Measurements from ENCODE around the gene FLOT1.

FLOT1 gene

DNA sequence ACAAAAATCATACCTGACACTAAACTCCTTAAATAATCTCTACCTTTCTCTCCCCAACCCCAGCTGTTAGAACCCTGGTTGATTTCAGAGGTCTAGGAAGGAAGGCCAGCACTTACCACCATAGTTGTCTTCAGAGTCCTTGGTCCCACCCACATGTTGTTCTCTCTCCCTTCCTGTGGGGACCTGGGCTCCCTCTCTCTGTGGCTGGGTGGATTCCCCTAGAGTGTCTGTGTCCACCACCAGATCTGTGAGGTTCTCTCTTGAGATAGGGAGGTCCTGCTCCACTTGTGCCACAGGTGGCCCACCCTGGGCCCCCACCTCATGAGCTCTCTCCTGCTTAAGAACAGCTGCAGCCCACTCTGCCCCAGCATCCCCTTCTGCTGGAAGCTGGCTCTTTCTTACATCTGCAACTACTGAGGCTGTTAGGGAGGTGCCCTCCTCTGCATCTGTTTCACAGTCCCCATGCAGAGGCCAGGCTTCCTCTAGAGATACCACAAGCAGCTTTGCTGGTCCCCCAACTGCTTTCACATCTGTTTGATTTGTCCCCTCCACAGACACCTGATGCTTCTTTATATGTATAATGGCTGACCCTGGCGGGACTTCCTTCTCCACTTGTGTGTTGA lies 30.6 kb downstream of the FLOT1 start:
- DNase-seq (ENCODE audit: low spot score): no peak
- H3K9me3 ChIP-seq (replicated peaks in 1 of 2; ENCODE audit: control insufficient read depth in 2 of 2, insufficient read depth in 1 of 2, low read depth in 1 of 2, low read length in 2 of 2): no peaks in the 10 kb centered on the region
- no peak overlapping the region for H2AK5ac ChIP-seq (ENCODE audit: low read depth, low read length)
- no peaks in the 10 kb centered on the region for H3K27me3 ChIP-seq (ENCODE audit: control insufficient read depth in 3 of 3, insufficient read depth in 3 of 3, low read depth in 1 of 3, low read length in 3 of 3)
- no peak overlapping the region for H2AFZ ChIP-seq (ENCODE audit: low read length)
- H2BK120ac ChIP-seq (ENCODE audit: low read depth, low read length): no peak overlapping the region
- H3K18ac ChIP-seq (ENCODE audit: low read length): no peak overlapping the region
- H3K23ac ChIP-seq (ENCODE audit: low read depth, low read length, poor library complexity): no peak overlapping the region
- H3K4me2 ChIP-seq (ENCODE audit: insufficient read depth, low read length, poor library complexity, severe bottlenecking): no peak overlapping the region
- H3K36me3 ChIP-seq (replicated peaks in 1 of 2; ENCODE audit: control insufficient read depth in 2 of 2, insufficient read depth in 2 of 2, low read length in 2 of 2): peaks cover 51 to 83% of the 10 kb centered on the region in 2 donors
- no peak overlapping the region for H4K91ac ChIP-seq (ENCODE audit: low read depth, low read length, poor library complexity)
- H4K8ac ChIP-seq (ENCODE audit: low read depth, low read length): no peak overlapping the region
- no peak overlapping the region for H3K27ac ChIP-seq (replicated peaks; ENCODE audit: low read length)
- no peak overlapping the region for H3K14ac ChIP-seq (ENCODE audit: low read length)
- no peaks in the 10 kb centered on the region for H3K79me1 ChIP-seq (ENCODE audit: low read depth, low read length)
- no peak overlapping the region for H2BK5ac ChIP-seq (ENCODE audit: low read length)
- no CpG with 5 or more reads among the region's 1 CpG for WGBS, 2 donors (ENCODE audit: extremely low coverage in 2 of 2, insufficient read length in 2 of 2, insufficient replicate concordance in 1 of 2)
- no peak overlapping the region for H2BK15ac ChIP-seq (ENCODE audit: low read length)
- peak overlapping the region; percentile 30 for H3K9ac ChIP-seq (ENCODE audit: low read depth, low read length, poor library complexity)
- H2BK12ac ChIP-seq (ENCODE audit: low read length): no peak overlapping the region
- no peak overlapping the region for H3K4me3 ChIP-seq (ENCODE audit: low read length in 2 of 2)
- peaks cover 4 to 6% of the 10 kb centered on the region in 2 donors for H3K4me1 ChIP-seq (ENCODE audit: control insufficient read depth in 2 of 2, insufficient read depth in 1 of 2, low read depth in 1 of 2, low read length in 2 of 2)
- H3K4ac ChIP-seq (ENCODE audit: low read length): no peak overlapping the region

DNA sequence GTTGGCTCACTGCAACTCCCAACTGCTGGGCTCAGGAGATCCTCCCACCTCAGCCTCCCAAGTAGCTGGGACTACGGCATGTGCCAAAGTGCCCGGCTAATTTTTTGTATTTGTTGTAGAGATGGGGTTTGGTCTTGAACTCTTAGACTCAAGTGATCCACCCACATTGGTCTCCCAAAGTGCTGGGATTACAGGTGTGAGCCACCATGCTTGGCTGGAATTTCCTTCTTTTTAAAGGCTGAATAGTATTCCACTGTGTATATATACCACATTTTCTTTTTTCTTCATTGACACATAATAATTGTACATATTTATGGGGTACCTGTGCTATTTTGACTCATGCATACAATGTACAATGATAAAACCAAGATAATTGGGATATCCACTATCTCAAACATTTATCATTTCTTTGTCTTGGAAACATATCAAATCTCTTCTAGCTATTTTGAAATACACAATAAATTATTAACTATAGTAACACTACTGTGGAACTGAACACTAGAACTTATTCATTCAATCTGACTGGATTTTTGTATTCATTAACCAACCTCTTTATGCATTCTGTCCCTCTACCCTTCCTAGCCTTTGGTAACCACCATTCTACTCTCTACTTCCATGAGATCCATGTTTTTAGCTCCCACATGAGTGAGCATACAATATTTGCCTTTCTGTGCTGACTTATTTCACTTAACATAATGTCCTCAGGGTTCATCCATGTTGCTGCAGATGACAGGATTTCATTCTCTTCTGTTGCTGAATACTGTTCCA lies 33.2 kb downstream of the FLOT1 start:
- Histone ChIP-seq H4K8ac (ENCODE audit: low read depth, low read length) (no peak overlapping the region), H2AFZ (ENCODE audit: low read length) (no peak overlapping the region), H3K27me3 (ENCODE audit: control insufficient read depth in 3 of 3, insufficient read depth in 3 of 3, low read depth in 1 of 3, low read length in 3 of 3) (no peaks in the 10 kb centered on the region), H2BK5ac (ENCODE audit: low read length) (no peak overlapping the region), H3K9ac (ENCODE audit: low read depth, low read length, poor library complexity) (no peak overlapping the region), H3K14ac (ENCODE audit: low read length) (no peak overlapping the region), H3K4ac (ENCODE audit: low read length) (no peak overlapping the region), H2BK12ac (ENCODE audit: low read length) (no peak overlapping the region), H3K36me3 (replicated peaks in 1 of 2; ENCODE audit: control insufficient read depth in 2 of 2, insufficient read depth in 2 of 2, low read length in 2 of 2) (peaks cover 63 to 95% of the 10 kb centered on the region in 2 donors), H4K91ac (ENCODE audit: low read depth, low read length, poor library complexity) (no peak overlapping the region), H3K79me1 (ENCODE audit: low read depth, low read length) (no peaks in the 10 kb centered on the region), H3K9me3 (replicated peaks in 1 of 2; ENCODE audit: control insufficient read depth in 2 of 2, insufficient read depth in 1 of 2, low read depth in 1 of 2, low read length in 2 of 2) (no peaks in the 10 kb centered on the region), H3K4me3 (ENCODE audit: low read length in 2 of 2) (no peak overlapping the region), H3K18ac (ENCODE audit: low read length) (no peak overlapping the region), H3K23ac (ENCODE audit: low read depth, low read length, poor library complexity) (no peak overlapping the region), H2AK5ac (ENCODE audit: low read depth, low read length) (no peak overlapping the region), H3K27ac (replicated peaks; ENCODE audit: low read length) (no peak overlapping the region), H2BK120ac (ENCODE audit: low read depth, low read length) (no peak overlapping the region), H2BK15ac (ENCODE audit: low read length) (no peak overlapping the region), H3K4me2 (ENCODE audit: insufficient read depth, low read length, poor library complexity, severe bottlenecking) (no peak overlapping the region), H3K4me1 (ENCODE audit: control insufficient read depth in 2 of 2, insufficient read depth in 1 of 2, low read depth in 1 of 2, low read length in 2 of 2) (no peaks in the 10 kb centered on the region)
- no peak for DNase-seq (ENCODE audit: low spot score)
- WGBS, 2 donors (ENCODE audit: extremely low coverage in 2 of 2, insufficient read length in 2 of 2, insufficient replicate concordance in 1 of 2): no CpG with 5 or more reads among the region's 2 CpGs

DNA sequence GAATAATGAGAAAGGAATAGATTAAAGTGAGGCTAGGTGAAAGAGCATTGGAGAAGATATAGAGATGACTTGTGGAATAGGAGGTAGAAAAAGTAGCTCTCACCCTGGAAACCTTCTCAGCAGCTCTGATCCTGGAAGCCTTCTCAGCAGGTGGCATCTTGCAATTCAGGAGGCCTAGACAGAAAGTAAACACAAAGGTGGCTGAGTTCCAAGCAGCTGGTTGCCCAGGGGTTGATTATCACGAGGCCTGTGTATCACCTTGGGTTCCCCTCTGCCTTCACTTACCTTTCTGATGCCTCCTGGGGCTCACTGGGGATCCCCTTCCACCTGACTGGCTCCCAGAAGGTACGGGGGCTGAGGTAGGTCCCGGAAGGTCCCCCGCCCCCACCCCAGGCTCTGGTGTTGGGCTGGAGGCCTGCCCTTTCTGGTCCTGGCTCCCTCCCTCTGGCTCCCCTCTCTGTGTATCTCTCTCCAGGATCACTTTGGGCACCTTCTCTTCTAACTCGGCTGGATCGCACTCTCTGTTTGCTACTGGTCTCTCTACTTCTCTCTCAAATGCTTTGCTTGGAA lies 35.1 kb downstream of the FLOT1 start:
- H3K36me3 ChIP-seq (replicated peaks in 1 of 2; ENCODE audit: control insufficient read depth in 2 of 2, insufficient read depth in 2 of 2, low read length in 2 of 2): peaks cover 64 to 95% of the 10 kb centered on the region in 2 donors
- DNase-seq (ENCODE audit: low spot score): no peak
- H2BK120ac ChIP-seq (ENCODE audit: low read depth, low read length): no peak overlapping the region
- no peak overlapping the region for H3K14ac ChIP-seq (ENCODE audit: low read length)
- H3K27me3 ChIP-seq (ENCODE audit: control insufficient read depth in 3 of 3, insufficient read depth in 3 of 3, low read depth in 1 of 3, low read length in 3 of 3): no peaks in the 10 kb centered on the region
- no peak overlapping the region for H3K27ac ChIP-seq (replicated peaks; ENCODE audit: low read length)
- H3K4me1 ChIP-seq (ENCODE audit: control insufficient read depth in 2 of 2, insufficient read depth in 1 of 2, low read depth in 1 of 2, low read length in 2 of 2): no peaks in the 10 kb centered on the region
- no peak overlapping the region for H3K4me2 ChIP-seq (ENCODE audit: insufficient read depth, low read length, poor library complexity, severe bottlenecking)
- H2BK15ac ChIP-seq (ENCODE audit: low read length): no peak overlapping the region
- H2AFZ ChIP-seq (ENCODE audit: low read length): no peak overlapping the region
- H3K9ac ChIP-seq (ENCODE audit: low read depth, low read length, poor library complexity): no peak overlapping the region
- H3K9me3 ChIP-seq (replicated peaks in 1 of 2; ENCODE audit: control insufficient read depth in 2 of 2, insufficient read depth in 1 of 2, low read depth in 1 of 2, low read length in 2 of 2): peaks cover 0 to 2% of the 10 kb centered on the region in 2 donors
- no peaks in the 10 kb centered on the region for H3K79me1 ChIP-seq (ENCODE audit: low read depth, low read length)
- no peak overlapping the region for H4K8ac ChIP-seq (ENCODE audit: low read depth, low read length)
- no peak overlapping the region for H3K4me3 ChIP-seq (ENCODE audit: low read length in 2 of 2)
- no peak overlapping the region for H3K23ac ChIP-seq (ENCODE audit: low read depth, low read length, poor library complexity)
- no peak overlapping the region for H2BK12ac ChIP-seq (ENCODE audit: low read length)
- no peak overlapping the region for H4K91ac ChIP-seq (ENCODE audit: low read depth, low read length, poor library complexity)
- no CpG with 5 or more reads among the region's 6 CpGs for WGBS, 2 donors (ENCODE audit: extremely low coverage in 2 of 2, insufficient read length in 2 of 2, insufficient replicate concordance in 1 of 2)
- no peak overlapping the region for H3K18ac ChIP-seq (ENCODE audit: low read length)
- no peak overlapping the region for H3K4ac ChIP-seq (ENCODE audit: low read length)
- H2BK5ac ChIP-seq (ENCODE audit: low read length): no peak overlapping the region
- H2AK5ac ChIP-seq (ENCODE audit: low read depth, low read length): no peak overlapping the region

DNA sequence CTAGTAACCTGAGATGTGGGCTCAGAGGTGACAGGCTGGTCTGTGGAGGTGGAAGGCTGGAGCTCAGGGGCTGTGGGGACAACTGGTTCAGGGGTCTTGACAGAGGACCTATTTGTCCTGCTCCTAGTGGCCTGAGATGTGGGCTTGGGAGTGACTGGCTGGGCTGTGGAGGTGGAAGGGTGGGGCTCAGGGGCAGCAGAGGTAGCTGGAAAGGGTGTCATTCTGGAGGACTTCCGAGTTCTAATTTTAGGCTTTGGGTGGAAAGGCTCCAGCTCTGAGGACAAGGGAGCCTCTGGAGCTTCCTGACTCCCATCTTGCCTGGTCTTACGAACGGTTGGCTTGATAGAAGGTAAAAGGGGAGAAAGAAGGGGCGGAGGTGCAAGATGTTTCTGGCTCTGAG lies 36.9 kb downstream of the FLOT1 start:
- Histone ChIP-seq H3K4ac (ENCODE audit: low read length) (no peak overlapping the region), H2AK5ac (ENCODE audit: low read depth, low read length) (no peak overlapping the region), H2AFZ (ENCODE audit: low read length) (no peak overlapping the region), H4K8ac (ENCODE audit: low read depth, low read length) (no peak overlapping the region), H3K79me1 (ENCODE audit: low read depth, low read length) (no peaks in the 10 kb centered on the region), H3K18ac (ENCODE audit: low read length) (no peak overlapping the region), H3K14ac (ENCODE audit: low read length) (no peak overlapping the region), H3K36me3 (replicated peaks in 1 of 2; ENCODE audit: control insufficient read depth in 2 of 2, insufficient read depth in 2 of 2, low read length in 2 of 2) (peaks cover 49 to 90% of the 10 kb centered on the region in 2 donors), H3K9ac (ENCODE audit: low read depth, low read length, poor library complexity) (no peak overlapping the region), H2BK12ac (ENCODE audit: low read length) (no peak overlapping the region), H2BK5ac (ENCODE audit: low read length) (no peak overlapping the region), H3K23ac (ENCODE audit: low read depth, low read length, poor library complexity) (no peak overlapping the region), H3K4me2 (ENCODE audit: insufficient read depth, low read length, poor library complexity, severe bottlenecking) (no peak overlapping the region), H3K27me3 (ENCODE audit: control insufficient read depth in 3 of 3, insufficient read depth in 3 of 3, low read depth in 1 of 3, low read length in 3 of 3) (no peaks in the 10 kb centered on the region), H3K9me3 (replicated peaks in 1 of 2; ENCODE audit: control insufficient read depth in 2 of 2, insufficient read depth in 1 of 2, low read depth in 1 of 2, low read length in 2 of 2) (peaks cover 0 to 3% of the 10 kb centered on the region in 2 donors), H2BK15ac (ENCODE audit: low read length) (no peak overlapping the region), H3K4me1 (ENCODE audit: control insufficient read depth in 2 of 2, insufficient read depth in 1 of 2, low read depth in 1 of 2, low read length in 2 of 2) (no peaks in the 10 kb centered on the region), H2BK120ac (ENCODE audit: low read depth, low read length) (no peak overlapping the region), H3K4me3 (ENCODE audit: low read length in 2 of 2) (no peak overlapping the region), H4K91ac (ENCODE audit: low read depth, low read length, poor library complexity) (no peak overlapping the region), H3K27ac (replicated peaks; ENCODE audit: low read length) (no peak overlapping the region)
- no CpG with 5 or more reads among the region's 4 CpGs for WGBS, 2 donors (ENCODE audit: extremely low coverage in 2 of 2, insufficient read length in 2 of 2, insufficient replicate concordance in 1 of 2)
- no peak for DNase-seq (ENCODE audit: low spot score)
